Prostate gland (tissue), 2 donors: ENCODE data around the gene ZNF780A. TPM values are rescaled to one million over a fixed set of nuclear protein-coding genes. Genes with fewer than 3 reads are reported as not detected.
A peak's percentile ranks its signal among the peaks of the same experiment; 100 is the strongest.
"Not testable (repeated sequence)": the region's sequence is repeated elsewhere in the genome, so short reads cannot be mapped to it uniquely, and the experiment has no call there.

Experiments
- DNase-seq: peaks from one replicate; pipeline ENCODE4 v3.0.0-alpha.2; 2019; ENCODE audit warnings: low spot score
- H3K27ac ChIP-seq, 2 donors: fragments of 200-600 bp; sonication (generic); 2 replicates each; pipeline ENCODE4 v1.5.1; 2017 to 2019
- H3K27me3 ChIP-seq: fragments of 200-600 bp; sonication (generic); replicated peaks from 2 replicates; pipeline ENCODE4 v1.5.1; 2019; ENCODE audit not compliant: insufficient read depth
- H3K36me3 ChIP-seq, 2 donors: fragments of 200-600 bp; sonication (generic); 1 replicate in 1 of 2; 2 replicates in 1 of 2; pipeline versions ENCODE4 v1.5.1 to v1.8.1; 2017 to 2019
- H3K4me1 ChIP-seq: fragments of 200-600 bp; sonication (generic); replicated peaks from 2 replicates; pipeline ENCODE4 v1.5.1; 2019
- H3K4me3 ChIP-seq, 2 donors: fragments of 200-600 bp; sonication (generic); 2 replicates each; pipeline ENCODE4 v1.5.1; 2017 to 2019
- H3K9me3 ChIP-seq: fragments of 200-600 bp; sonication (generic); 2 replicates; pipeline ENCODE4 v1.5.1; 2017
- CTCF ChIP-seq, 4 experiments: fragments of 200-600 bp in 2 of 4; fragments of 450-650 bp in 2 of 4; sonication (generic) in 2 of 4; IDR thresholded peaks; 1 replicate in 3 of 4; 2 replicates in 1 of 4; pipeline ENCODE4 v1.5.1; 2016 to 2019; ENCODE audit warnings: antibody characterized with exemption in 4 of 4, mild to moderate bottlenecking in 2 of 4, moderate library complexity in 2 of 4
- POLR2A ChIP-seq: fragments of 450-650 bp; IDR thresholded peaks from one replicate; pipeline ENCODE4 v1.6.1; 2016; ENCODE audit warnings: antibody characterized with exemption, mild to moderate bottlenecking
- POLR2AphosphoS5 ChIP-seq: sonication (generic); formaldehyde crosslinking; IDR thresholded peaks from one replicate; pipeline ENCODE4 v1.6.1; 2017; ENCODE audit warnings: antibody characterized with exemption
- WGBS: methylation state at CpG from one replicate; pipeline ENCODE4 v1.1.5; 2018; 5-methylcytosine and 5-hydroxymethylcytosine counted together
- intact Hi-C: fragments of 100-400 bp; cut with DNase I; formaldehyde crosslinking; loops from one replicate; pipeline ENCODE4 v1.14.2; 2022
- total RNA-seq, 2 donors: library from RNA; depleted of rRNA; stranded (reverse); fragments of >200 nt; gene quantifications; one replicate each; pipeline ENCODE4 v1.1.0, GENCODE V29; 2016

ZNF780A gene
- total RNA-seq, 2 donors from 2014 or later: 18.4 to 23.4 TPM

- intact Hi-C loops: no loop called here
- no peak for DNase-seq
- 81% methylated on average over 1 of the region's 1 CpG for WGBS
- H3K36me3 ChIP-seq: no peaks in the 10 kb centered on the region
- H3K27me3 ChIP-seq: no peaks in the 10 kb centered on the region
- no peaks in the 10 kb centered on the region for H3K9me3 ChIP-seq
- no peak overlapping the region for H3K27ac ChIP-seq
- no peaks in the 10 kb centered on the region for H3K4me1 ChIP-seq
- no peak overlapping the region for H3K4me3 ChIP-seq
- TF ChIP-seq CTCF (IDR thresholded peaks at IDR 0.05) (no peak), POLR2AphosphoS5 (no peak), POLR2A (no peak)
These were observed 33.6 kb downstream of the ZNF780A start for GRCh38 chr19:40057166-40057565.

GRCh38 chr19:40056505-40056904 lies 34.2 kb downstream of the ZNF780A start:
- DNase-seq: no peak
- H3K27me3 ChIP-seq: no peaks in the 10 kb centered on the region
- H3K4me1 ChIP-seq: no peaks in the 10 kb centered on the region
- H3K27ac ChIP-seq: peak overlapping the region; percentile 48 to 52
- H3K9me3 ChIP-seq: no peaks in the 10 kb centered on the region
- H3K36me3 ChIP-seq: no peaks in the 10 kb centered on the region
- intact Hi-C loops: no loop called here
- H3K4me3 ChIP-seq: peak overlapping the region; percentile 62 to 66
- WGBS: 6% methylated on average over 7 of the region's 7 CpGs
- no peak for TF ChIP-seq POLR2A
- no peak for TF ChIP-seq POLR2AphosphoS5
- TF ChIP-seq CTCF (IDR thresholded peaks at IDR 0.05): no peak

- WGBS: 1% methylated on average over 40 of the region's 41 CpGs
- TF ChIP-seq POLR2AphosphoS5: peak; percentile 75
- TF ChIP-seq POLR2A: no peak
- H3K27me3 ChIP-seq: no peaks in the 10 kb centered on the region
- H3K36me3 ChIP-seq: no peaks in the 10 kb centered on the region
- H3K4me1 ChIP-seq: no peaks in the 10 kb centered on the region
- H3K27ac ChIP-seq: peak within 1 kb of the TSS; percentile 48 to 52
- H3K9me3 ChIP-seq: no peaks in the 10 kb centered on the region
- peak within 1 kb of the TSS; percentile 62 to 66 for H3K4me3 ChIP-seq
- intact Hi-C loops: no loop called here
- peak; percentile 56 for DNase-seq
These were observed 34.8 kb downstream of the ZNF780A start, which contains the start of gene ZNF780B for GRCh38 chr19:40055832-40056504. TSS of gene ZNF780B (minus strand) at chr19:40056231. CDS start at chr19:40050332, 5,899 bp downstream.

GRCh38 chr19:40055049-40055448 lies 35.7 kb downstream of the ZNF780A start:
- 44% methylated on average over 10 of the region's 10 CpGs for WGBS
- Histone ChIP-seq H3K27ac (no peak overlapping the region), H3K9me3 (no peaks in the 10 kb centered on the region), H3K36me3 (no peaks in the 10 kb centered on the region), H3K4me1 (no peaks in the 10 kb centered on the region), H3K4me3 (peak overlapping the region; percentile 62 to 66), H3K27me3 (no peaks in the 10 kb centered on the region)
- no peak for TF ChIP-seq CTCF (IDR thresholded peaks at IDR 0.05)
- no peak for TF ChIP-seq POLR2AphosphoS5
- TF ChIP-seq POLR2A: no peak
- intact Hi-C loops: no loop called here
- DNase-seq: no peak

- no peak overlapping the region for H3K4me3 ChIP-seq
These were observed 36.1 kb downstream of the ZNF780A start for GRCh38 chr19:40054632-40055031.

GRCh38 chr19:40053491-40053890 lies 37.3 kb downstream of the ZNF780A start:
- Histone ChIP-seq H3K27ac (no peak overlapping the region), H3K27me3 (no peaks in the 10 kb centered on the region), H3K36me3 (no peaks in the 10 kb centered on the region), H3K9me3 (no peaks in the 10 kb centered on the region), H3K4me1 (no peaks in the 10 kb centered on the region), H3K4me3 (no peak overlapping the region)
- intact Hi-C loops: no loop called here
- no peak for TF ChIP-seq POLR2A
- no peak for TF ChIP-seq POLR2AphosphoS5
- TF ChIP-seq CTCF (IDR thresholded peaks at IDR 0.05): no peak
- DNase-seq: no peak
- 97% methylated on average over 2 of the region's 2 CpGs for WGBS

More at GRCh38 chr19:40054632-40055031, 36.1 kb downstream of the ZNF780A start:
- TF ChIP-seq POLR2AphosphoS5: no peak
- H3K27ac ChIP-seq: no peak overlapping the region
- intact Hi-C loops: no loop called here
- no peak for DNase-seq
- H3K27me3 ChIP-seq: no peaks in the 10 kb centered on the region
- 90% methylated on average over 9 of the region's 9 CpGs for WGBS
- no peaks in the 10 kb centered on the region for H3K36me3 ChIP-seq
- no peaks in the 10 kb centered on the region for H3K4me1 ChIP-seq
- H3K9me3 ChIP-seq: no peaks in the 10 kb centered on the region

- H3K27ac ChIP-seq, H3K4me1 ChIP-seq, H3K4me3 ChIP-seq, H3K9me3 ChIP-seq, intact Hi-C loops, H3K27me3 ChIP-seq, DNase-seq: not testable (repeated sequence)
- WGBS: 92% methylated on average over 1 of the region's 1 CpG
- peaks cover 0 to 11% of the 10 kb centered on the region in 2 donors for H3K36me3 ChIP-seq
These were observed 49.0 kb downstream of the ZNF780A start for GRCh38 chr19:40041718-40042117.

GRCh38 chr19:40038047-40038446 lies 52.7 kb downstream of the ZNF780A start:
- H3K27me3 ChIP-seq, DNase-seq, H3K9me3 ChIP-seq, H3K4me1 ChIP-seq, H3K4me3 ChIP-seq, H3K36me3 ChIP-seq, H3K27ac ChIP-seq, intact Hi-C loops: not testable (repeated sequence)
- 98% methylated on average over 2 of the region's 3 CpGs for WGBS
